ENCODE measurements around the gene PHF12. TPM values are rescaled to one million over a fixed set of nuclear protein-coding genes. Genes with fewer than 3 reads are reported as not detected.

PHF12 gene
- total RNA-seq, 3 donors from 2014 or later (not counting 1 experiment from before 2014, with no cell fraction given) = 163 to 177 (median 171) TPM

GRCh38 chr17:28871056-28871579, 80.2 kb downstream of the PHF12 start:
- no peaks in the 10 kb centered on the region for H3K36me3 ChIP-seq (ENCODE audit: control insufficient read depth, insufficient read depth, low read length)
- peaks cover 17% of the 10 kb centered on the region for H3K4me1 ChIP-seq (ENCODE audit: control insufficient read depth, insufficient read depth, low read length)
- ATAC-seq (peak; percentile 92 to 99 (median 98)), DNase-seq (peak; percentile 23 to 68)
- peak overlapping the region; percentile 40 for H3K4me3 Mint-ChIP-seq
- WGBS (ENCODE audit: insufficient coverage) = 19% methylated on average over 5 of the region's 6 CpGs
- H3K4me3 ChIP-seq (ENCODE audit: low read length) = no peak overlapping the region
- H3K9me3 ChIP-seq (ENCODE audit: control insufficient read depth, insufficient read depth, low read length) = no peaks in the 10 kb centered on the region
- H3K4me1 Mint-ChIP-seq = peaks cover 9 to 14% of the 10 kb centered on the region in 2 donors
- H3K36me3 Mint-ChIP-seq = no peaks in the 10 kb centered on the region
- TF ChIP-seq CTCF (IDR thresholded peaks at IDR 0.05) = no peak
- peak overlapping the region; percentile 65 for H3K27ac ChIP-seq (ENCODE audit: low read length)
- no peaks in the 10 kb centered on the region for H3K27me3 ChIP-seq (ENCODE audit: control insufficient read depth, insufficient read depth, low read length)
- H3K9me3 Mint-ChIP-seq = no peaks in the 10 kb centered on the region
- peak overlapping the region; percentile 79 to 91 for H3K27ac Mint-ChIP-seq
- intact Hi-C loops (cut with micrococcal nuclease) = no loop called here
- no peaks in the 10 kb centered on the region for H3K27me3 Mint-ChIP-seq (ENCODE audit: low read depth in 2 of 2)

- TF ChIP-seq CTCF (IDR thresholded peaks at IDR 0.05) = no peak
- intact Hi-C loops (cut with micrococcal nuclease) = no loop called here
Observed at GRCh38 chr17:28867276-28867675, 84.0 kb downstream of the PHF12 start.

GRCh38 chr17:28865946-28866752, 85.2 kb downstream of the PHF12 start:
- 86% methylated on average over 13 of the region's 13 CpGs for WGBS (ENCODE audit: insufficient coverage)
- Mint-ChIP-seq H3K4me3 (no peak overlapping the region), H3K36me3 (no peaks in the 10 kb centered on the region), H3K27me3 (ENCODE audit: low read depth in 2 of 2) (no peaks in the 10 kb centered on the region), H3K9me3 (no peaks in the 10 kb centered on the region), H3K4me1 (peaks cover 4% of the 10 kb centered on the region in 2 donors), H3K27ac (no peak overlapping the region)
- no peak overlapping the region for H3K4me3 ChIP-seq (ENCODE audit: low read length)
- H3K4me1 ChIP-seq (ENCODE audit: control insufficient read depth, insufficient read depth, low read length) = peaks cover 8% of the 10 kb centered on the region
- no peak for TF ChIP-seq CTCF (IDR thresholded peaks at IDR 0.05)
- H3K9me3 ChIP-seq (ENCODE audit: control insufficient read depth, insufficient read depth, low read length) = no peaks in the 10 kb centered on the region
- H3K27ac ChIP-seq (ENCODE audit: low read length) = no peak overlapping the region
- DNase-seq = no peak
- no peaks in the 10 kb centered on the region for H3K27me3 ChIP-seq (ENCODE audit: control insufficient read depth, insufficient read depth, low read length)
- H3K36me3 ChIP-seq (ENCODE audit: control insufficient read depth, insufficient read depth, low read length) = no peaks in the 10 kb centered on the region
- intact Hi-C loops (cut with micrococcal nuclease) = no loop called here
- no peak for ATAC-seq

More at GRCh38 chr17:28867276-28867675, 84.0 kb downstream of the PHF12 start:
- DNase-seq (no peak), ATAC-seq (no peak)
- Histone ChIP-seq H3K27ac (ENCODE audit: low read length) (no peak overlapping the region), H3K9me3 (ENCODE audit: control insufficient read depth, insufficient read depth, low read length) (no peaks in the 10 kb centered on the region), H3K4me3 (ENCODE audit: low read length) (no peak overlapping the region), H3K36me3 (ENCODE audit: control insufficient read depth, insufficient read depth, low read length) (no peaks in the 10 kb centered on the region), H3K4me1 (ENCODE audit: control insufficient read depth, insufficient read depth, low read length) (peaks cover 17% of the 10 kb centered on the region), H3K27me3 (ENCODE audit: control insufficient read depth, insufficient read depth, low read length) (no peaks in the 10 kb centered on the region)
- Mint-ChIP-seq H3K36me3 (no peaks in the 10 kb centered on the region), H3K4me3 (no peak overlapping the region), H3K4me1 (peaks cover 9 to 14% of the 10 kb centered on the region in 2 donors), H3K9me3 (no peaks in the 10 kb centered on the region), H3K27me3 (ENCODE audit: low read depth in 2 of 2) (no peaks in the 10 kb centered on the region), H3K27ac (no peak overlapping the region)
- 91% methylated on average over 6 of the region's 7 CpGs for WGBS (ENCODE audit: insufficient coverage)

All from natural killer cell (primary cell).